HK-2 (cell line): ENCODE results near the gene ZNRF2.
A peak's percentile ranks its signal among the peaks of the same experiment; 100 is the strongest.

ENCODE experiments used
- DNase-seq: peaks from one replicate; pipeline ENCODE4 v3.0.0-alpha.2; 2018; ENCODE audit not compliant: unreplicated experiment

Gene ZNRF2

GRCh38 chr7:30284298-30285066 lies at the start of gene ZNRF2:
Gene ZNRF2 (plus strand): TSS chr7:30284597. CDS start chr7:30285358, 761 bp downstream.
- peak; percentile 99 for DNase-seq

- DNase-seq, result no peak
Observed at GRCh38 chr7:30237271-30237695, 47.1 kb upstream of the ZNRF2 start.

- DNase-seq, result no peak
Observed at GRCh38 chr7:30238721-30239441, 45.5 kb upstream of the ZNRF2 start.

- DNase-seq, result peak; percentile 17
Observed at GRCh38 chr7:30240106-30240800, 44.1 kb upstream of the ZNRF2 start.

GRCh38 chr7:30241767-30242166 lies 42.6 kb upstream of the ZNRF2 start:
- no peak for DNase-seq

- no peak for DNase-seq
Observed at GRCh38 chr7:30244340-30244739, 40.1 kb upstream of the ZNRF2 start.

- DNase-seq, result no peak
Observed at GRCh38 chr7:30245913-30246312, 38.5 kb upstream of the ZNRF2 start.

GRCh38 chr7:30246392-30246791 lies 38.0 kb upstream of the ZNRF2 start:
- no peak for DNase-seq

GRCh38 chr7:30247541-30248401 lies 36.6 kb upstream of the ZNRF2 start:
- DNase-seq, result no peak

- DNase-seq, result no peak
Observed at GRCh38 chr7:30249316-30249715, 35.1 kb upstream of the ZNRF2 start.

- no peak for DNase-seq
Observed at GRCh38 chr7:30249986-30250774, 34.2 kb upstream of the ZNRF2 start.

GRCh38 chr7:30251708-30252329 lies 32.6 kb upstream of the ZNRF2 start:
- DNase-seq, result no peak

- DNase-seq, result peak; percentile 57
Observed at GRCh38 chr7:30252885-30253795, 31.3 kb upstream of the ZNRF2 start.

- no peak for DNase-seq
Observed at GRCh38 chr7:30253796-30254165, 30.6 kb upstream of the ZNRF2 start.

- no peak for DNase-seq
Observed at GRCh38 chr7:30254248-30254647, 30.1 kb upstream of the ZNRF2 start.

GRCh38 chr7:30254717-30255063 lies 29.7 kb upstream of the ZNRF2 start:
- no peak for DNase-seq

GRCh38 chr7:30255064-30255769 lies 29.2 kb upstream of the ZNRF2 start:
- peak; percentile 14 for DNase-seq

GRCh38 chr7:30256349-30256858 lies 28.0 kb upstream of the ZNRF2 start:
- DNase-seq, result no peak
